Neural cell (in vitro differentiated cells): ENCODE measurements around the gene ENTPD2. TPM values are rescaled to one million over a fixed set of nuclear protein-coding genes. Genes with fewer than 3 reads are reported as not detected.
A peak's percentile ranks its signal among the peaks of the same experiment; 100 is the strongest.

Experiments used
- H2AFZ ChIP-seq: fragments of 200-600, 300-800 bp; sonication (generic), shearing (Covaris generic); 2 replicates; pipeline ENCODE4 v1.6.0; 2014; ENCODE audit warnings: low read depth, mild to moderate bottlenecking, antibody characterized with exemption, low read length, moderate library complexity
- H3F3A ChIP-seq: fragments of 200-600 bp; shearing (Covaris generic); 2 replicates; pipeline ENCODE4 v1.6.1; 2016; ENCODE audit warnings: mild to moderate bottlenecking, moderate library complexity, mixed read lengths, antibody characterized with exemption, low read length; ENCODE audit not compliant: insufficient read depth, poor library complexity, severe bottlenecking
- H3K27ac ChIP-seq: fragments of 200-600, 300-800 bp; sonication (generic), shearing (Covaris generic); 2 replicates; pipeline ENCODE4 v1.5.1; 2014; ENCODE audit warnings: mild to moderate bottlenecking, low read length, moderate library complexity
- H3K27me3 ChIP-seq: fragments of 300-800, 200-600 bp; sonication (generic), shearing (Covaris generic); 2 replicates; pipeline ENCODE4 v1.6.0; 2014; ENCODE audit warnings: mild to moderate bottlenecking, low read depth, low read length, moderate library complexity; ENCODE audit not compliant: insufficient read depth
- H3K36me3 ChIP-seq: fragments of 300-800, 200-600 bp; sonication (generic), shearing (Covaris generic); 2 replicates; pipeline ENCODE4 v1.5.1; 2014; ENCODE audit warnings: mild to moderate bottlenecking, antibody characterized with exemption, low read length, moderate library complexity; ENCODE audit not compliant: insufficient read depth
- H3K4me2 ChIP-seq: fragments of 300-800, 200-600 bp; sonication (generic), shearing (Covaris generic); 2 replicates; pipeline ENCODE4 v1.6.0; 2014; ENCODE audit warnings: mild to moderate bottlenecking, low read length
- H3K4me3 ChIP-seq: fragments of 300-800, 200-600 bp; sonication (generic), shearing (Covaris generic); 2 replicates; pipeline ENCODE4 v1.5.1; 2014; ENCODE audit warnings: mild to moderate bottlenecking, low read length, moderate library complexity
- H3K79me2 ChIP-seq: fragments of 200-600 bp; shearing (Covaris generic); replicated peaks from 2 replicates; pipeline ENCODE4 v1.6.0; 2014; ENCODE audit warnings: mild to moderate bottlenecking, low read length, moderate library complexity; ENCODE audit not compliant: insufficient read depth
- H3K9ac ChIP-seq: fragments of 300-800, 200-600 bp; sonication (generic), shearing (Covaris generic); 2 replicates; pipeline ENCODE4 v1.6.1; 2016; ENCODE audit warnings: mild to moderate bottlenecking, low read length, mixed read lengths
- H3K9me2 ChIP-seq: fragments of 200-600 bp; shearing (Covaris generic); 2 replicates; pipeline ENCODE4 v1.6.1; 2016; ENCODE audit warnings: mild to moderate bottlenecking, low read length, mixed read lengths; ENCODE audit not compliant: insufficient read depth
- H3K9me3 ChIP-seq: fragments of 200-600, 300-800 bp; sonication (generic), shearing (Covaris generic); 2 replicates; pipeline ENCODE4 v1.6.1; 2016; ENCODE audit warnings: mild to moderate bottlenecking, mixed run types, low read length, moderate library complexity, mixed read lengths
- H4K20me1 ChIP-seq: fragments of 200-600 bp; shearing (Covaris generic); 2 replicates; pipeline ENCODE4 v1.6.1; 2016; ENCODE audit warnings: mild to moderate bottlenecking, mixed run types; ENCODE audit not compliant: insufficient read depth
- EP300 ChIP-seq: fragments of 450-650 bp; conservative IDR thresholded peaks from 2 replicates; pipeline ENCODE4 v1.6.1; 2014; ENCODE audit warnings: antibody characterized with exemption, mild to moderate bottlenecking, moderate library complexity; ENCODE audit not compliant: poor library complexity, severe bottlenecking
- EZH2 ChIP-seq: fragments of 200-600, 300-800 bp; shearing (Covaris generic), sonication (generic); IDR thresholded peaks from 2 replicates; pipeline ENCODE4 v1.6.1; 2014; ENCODE audit warnings: antibody characterized with exemption, low read length, borderline replicate concordance, mild to moderate bottlenecking; ENCODE audit not compliant: insufficient read depth, poor library complexity, severe bottlenecking
- MXI1 ChIP-seq: fragments of 450-650 bp; conservative IDR thresholded peaks from 2 replicates; pipeline ENCODE4 v1.6.1; 2014; ENCODE audit warnings: antibody characterized with exemption, mild to moderate bottlenecking; ENCODE audit not compliant: poor library complexity, severe bottlenecking
- POLR2AphosphoS5 ChIP-seq: IDR thresholded peaks from 2 replicates; pipeline ENCODE4 v1.6.1; 2012
- RAD21 ChIP-seq: fragments of 450-650 bp; conservative IDR thresholded peaks from 2 replicates; pipeline ENCODE4 v1.6.1; 2014; ENCODE audit warnings: antibody characterized with exemption, mild to moderate bottlenecking, moderate library complexity
- SMC3 ChIP-seq: fragments of 450-650 bp; conservative IDR thresholded peaks from 2 replicates; pipeline ENCODE4 v1.6.1; 2014; ENCODE audit warnings: antibody characterized with exemption, mild to moderate bottlenecking, moderate library complexity; ENCODE audit not compliant: poor library complexity
- TAF1 ChIP-seq: IDR thresholded peaks from 2 replicates; pipeline ENCODE4 v1.6.1; 2012; ENCODE audit warnings: low read depth
- polyA plus RNA-seq: library from polyadenylated mRNA; depleted of rRNA; stranded (reverse); fragments of >200 nt; gene quantifications from 2 replicates; pipeline ENCODE4 v1.2.3, GENCODE V29; 2014
- TF ChIP-seq, protein P1 (sequence below): fragments of 450-650 bp; IDR thresholded peaks from 2 replicates; pipeline ENCODE4 v1.5.1; 2014; ENCODE audit warnings: antibody characterized with exemption, mild to moderate bottlenecking, moderate library complexity; ENCODE audit not compliant: poor library complexity, severe bottlenecking
- TF ChIP-seq, protein P2 (sequence below): IDR thresholded peaks from 2 replicates; pipeline ENCODE4 v1.6.1; 2012; ENCODE audit warnings: borderline replicate concordance

Gene ENTPD2
- polyA plus RNA-seq, 1 donor from 2014 or later, result not detected

DNA sequence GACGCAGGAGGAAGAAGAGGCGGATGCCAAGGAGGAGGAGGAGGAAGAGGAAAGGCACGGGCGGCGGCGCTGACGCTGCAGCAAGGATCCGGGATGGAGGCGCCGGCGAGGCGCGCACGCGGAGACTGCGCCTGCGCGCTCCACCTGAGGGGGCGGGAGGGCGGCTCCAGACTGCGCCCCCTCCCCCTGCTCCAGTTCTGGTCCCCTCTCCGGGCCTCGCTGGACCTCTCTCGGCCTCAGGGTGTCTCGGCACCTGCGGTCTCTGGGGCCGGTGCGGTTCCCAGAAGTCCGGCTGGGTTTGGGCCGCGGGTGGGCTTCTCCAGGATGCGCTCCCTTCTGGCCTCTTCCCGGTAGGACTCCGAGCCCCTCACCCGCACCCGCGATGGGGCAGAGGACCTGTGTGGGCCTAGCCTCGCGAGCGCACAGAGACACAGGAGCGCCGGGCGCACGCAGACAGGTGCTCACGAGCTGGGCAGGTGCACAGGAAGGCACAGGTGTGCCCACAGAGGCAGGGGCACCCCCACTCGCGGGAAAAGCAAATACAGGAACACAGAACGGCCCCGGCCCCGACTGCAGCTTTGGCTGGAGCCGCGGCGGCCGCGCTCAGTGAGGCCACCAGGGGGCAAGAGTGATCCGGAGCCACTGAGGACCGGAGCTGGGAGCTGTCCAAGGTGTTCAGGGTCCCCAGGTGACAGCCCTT, 7.6 kb downstream of the ENTPD2 start, which contains the start of gene NPDC1:
TSS of gene NPDC1 (minus strand) at position 90 of the 700 bp plus-strand sequence. CDS start 188 bp downstream, outside the sequence.
- peaks cover 20% of the 10 kb centered on the region for H3K79me2 ChIP-seq
- H3K27ac ChIP-seq, result peak within 1 kb of the TSS; percentile 93
- H3F3A ChIP-seq, result no peaks in the 10 kb centered on the region
- H3K4me3 ChIP-seq, result peak within 1 kb of the TSS; percentile 98
- H3K9ac ChIP-seq, result peak within 1 kb of the TSS; percentile 93
- TF ChIP-seq TAF1, result peak; percentile 82
- TF ChIP-seq EP300, result peak; percentile 16
- TF ChIP-seq SMC3, result peak; percentile 81
- TF ChIP-seq EZH2, result no peak
- TF ChIP-seq RAD21, result peak; percentile 72
- peak; percentile 92 for TF ChIP-seq MXI1
- peak; percentile 80 for TF ChIP-seq POLR2AphosphoS5
- TF ChIP-seq, protein P1, sequence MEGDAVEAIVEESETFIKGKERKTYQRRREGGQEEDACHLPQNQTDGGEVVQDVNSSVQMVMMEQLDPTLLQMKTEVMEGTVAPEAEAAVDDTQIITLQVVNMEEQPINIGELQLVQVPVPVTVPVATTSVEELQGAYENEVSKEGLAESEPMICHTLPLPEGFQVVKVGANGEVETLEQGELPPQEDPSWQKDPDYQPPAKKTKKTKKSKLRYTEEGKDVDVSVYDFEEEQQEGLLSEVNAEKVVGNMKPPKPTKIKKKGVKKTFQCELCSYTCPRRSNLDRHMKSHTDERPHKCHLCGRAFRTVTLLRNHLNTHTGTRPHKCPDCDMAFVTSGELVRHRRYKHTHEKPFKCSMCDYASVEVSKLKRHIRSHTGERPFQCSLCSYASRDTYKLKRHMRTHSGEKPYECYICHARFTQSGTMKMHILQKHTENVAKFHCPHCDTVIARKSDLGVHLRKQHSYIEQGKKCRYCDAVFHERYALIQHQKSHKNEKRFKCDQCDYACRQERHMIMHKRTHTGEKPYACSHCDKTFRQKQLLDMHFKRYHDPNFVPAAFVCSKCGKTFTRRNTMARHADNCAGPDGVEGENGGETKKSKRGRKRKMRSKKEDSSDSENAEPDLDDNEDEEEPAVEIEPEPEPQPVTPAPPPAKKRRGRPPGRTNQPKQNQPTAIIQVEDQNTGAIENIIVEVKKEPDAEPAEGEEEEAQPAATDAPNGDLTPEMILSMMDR, result peak; percentile 96
- TF ChIP-seq, protein P2, sequence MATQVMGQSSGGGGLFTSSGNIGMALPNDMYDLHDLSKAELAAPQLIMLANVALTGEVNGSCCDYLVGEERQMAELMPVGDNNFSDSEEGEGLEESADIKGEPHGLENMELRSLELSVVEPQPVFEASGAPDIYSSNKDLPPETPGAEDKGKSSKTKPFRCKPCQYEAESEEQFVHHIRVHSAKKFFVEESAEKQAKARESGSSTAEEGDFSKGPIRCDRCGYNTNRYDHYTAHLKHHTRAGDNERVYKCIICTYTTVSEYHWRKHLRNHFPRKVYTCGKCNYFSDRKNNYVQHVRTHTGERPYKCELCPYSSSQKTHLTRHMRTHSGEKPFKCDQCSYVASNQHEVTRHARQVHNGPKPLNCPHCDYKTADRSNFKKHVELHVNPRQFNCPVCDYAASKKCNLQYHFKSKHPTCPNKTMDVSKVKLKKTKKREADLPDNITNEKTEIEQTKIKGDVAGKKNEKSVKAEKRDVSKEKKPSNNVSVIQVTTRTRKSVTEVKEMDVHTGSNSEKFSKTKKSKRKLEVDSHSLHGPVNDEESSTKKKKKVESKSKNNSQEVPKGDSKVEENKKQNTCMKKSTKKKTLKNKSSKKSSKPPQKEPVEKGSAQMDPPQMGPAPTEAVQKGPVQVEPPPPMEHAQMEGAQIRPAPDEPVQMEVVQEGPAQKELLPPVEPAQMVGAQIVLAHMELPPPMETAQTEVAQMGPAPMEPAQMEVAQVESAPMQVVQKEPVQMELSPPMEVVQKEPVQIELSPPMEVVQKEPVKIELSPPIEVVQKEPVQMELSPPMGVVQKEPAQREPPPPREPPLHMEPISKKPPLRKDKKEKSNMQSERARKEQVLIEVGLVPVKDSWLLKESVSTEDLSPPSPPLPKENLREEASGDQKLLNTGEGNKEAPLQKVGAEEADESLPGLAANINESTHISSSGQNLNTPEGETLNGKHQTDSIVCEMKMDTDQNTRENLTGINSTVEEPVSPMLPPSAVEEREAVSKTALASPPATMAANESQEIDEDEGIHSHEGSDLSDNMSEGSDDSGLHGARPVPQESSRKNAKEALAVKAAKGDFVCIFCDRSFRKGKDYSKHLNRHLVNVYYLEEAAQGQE, result peak; percentile 77
- H3K9me2 ChIP-seq, result no peaks in the 10 kb centered on the region
- peaks cover 13% of the 10 kb centered on the region for H4K20me1 ChIP-seq
- H3K36me3 ChIP-seq, result no peaks in the 10 kb centered on the region
- peaks cover 37% of the 10 kb centered on the region for H3K27me3 ChIP-seq
- H3K4me2 ChIP-seq, result peak within 1 kb of the TSS; percentile 94
- no peaks in the 10 kb centered on the region for H3K9me3 ChIP-seq
- H2AFZ ChIP-seq, result peak within 1 kb of the TSS; percentile 92

DNA sequence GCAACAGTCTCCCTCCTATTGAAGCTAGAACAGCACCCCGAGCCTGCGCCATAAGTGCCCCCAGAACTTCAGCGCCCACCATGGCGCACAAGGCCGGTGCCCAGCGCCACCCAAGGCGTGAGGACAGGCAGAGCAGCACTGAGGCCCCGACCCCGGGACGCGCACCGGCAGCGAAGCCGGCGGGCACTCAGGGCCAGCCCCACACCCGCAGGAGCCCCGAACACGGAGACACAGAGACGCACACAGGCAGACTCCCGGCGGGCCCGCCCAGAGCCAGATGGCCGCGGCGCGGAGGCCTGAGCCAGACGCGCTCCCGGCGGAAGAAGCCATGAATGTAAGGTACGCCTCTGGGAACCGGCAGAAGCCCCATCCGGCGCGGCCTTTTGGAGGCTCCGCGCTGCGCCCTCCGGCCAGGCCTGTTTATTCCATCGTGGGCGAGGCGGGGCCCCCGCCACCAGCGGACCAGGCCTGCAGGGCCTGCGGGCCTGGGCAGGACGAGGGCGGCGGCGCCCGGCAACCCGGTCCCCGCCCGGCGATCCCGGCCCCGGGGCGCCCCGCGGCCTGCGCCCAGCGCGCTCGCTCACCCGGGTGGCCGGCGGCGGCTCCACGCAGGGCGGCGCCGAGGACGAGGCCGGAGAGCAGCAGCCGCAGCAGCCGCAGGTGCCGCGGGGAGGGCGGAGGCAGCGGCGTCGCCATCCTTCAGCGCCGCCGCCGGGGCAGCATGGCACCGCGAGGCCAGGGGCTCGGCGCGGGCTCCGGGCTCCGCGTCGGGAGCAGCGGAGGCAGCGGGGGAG, 8.4 kb downstream of the ENTPD2 start:
- no peaks in the 10 kb centered on the region for H3K36me3 ChIP-seq

More for the DNA sequence above, 8.4 kb downstream of the ENTPD2 start:
- Histone ChIP-seq H3K27ac (peak overlapping the region; percentile 93), H3K9me2 (no peaks in the 10 kb centered on the region), H2AFZ (peak overlapping the region; percentile 92), H4K20me1 (peaks cover 13% of the 10 kb centered on the region), H3K27me3 (peaks cover 30% of the 10 kb centered on the region), H3K9me3 (no peaks in the 10 kb centered on the region), H3K9ac (peak overlapping the region; percentile 93), H3K79me2 (peaks cover 20% of the 10 kb centered on the region), H3K4me2 (peak overlapping the region; percentile 94), H3F3A (no peaks in the 10 kb centered on the region), H3K4me3 (peak overlapping the region; percentile 98)
- TF ChIP-seq RAD21, result no peak
- TF ChIP-seq, protein P1, result no peak
- TF ChIP-seq, protein P2, result no peak
